CD4-positive, alpha-beta memory T cell (primary cell): ENCODE results near the gene SH3BP5L. TPM values are rescaled to one million over a fixed set of nuclear protein-coding genes. Genes with fewer than 3 reads are reported as not detected.
"Not testable (repeated sequence)": the region's sequence is repeated elsewhere in the genome, so short reads cannot be mapped to it uniquely, and the experiment has no call there.

ENCODE experiments used
- CTCF ChIA-PET: fragments of 350-600 bp; sonication (Branson Sonifier 250); formaldehyde crosslinking; loops from one replicate; lab custom pipeline; 2021; ENCODE audit warnings: inconsistent platforms; ENCODE audit not compliant: partially characterized antibody; lab: Charles Lee
- POLR2A ChIA-PET: fragments of 350-600 bp; sonication (Branson Sonifier 250); formaldehyde crosslinking; loops from one replicate; lab custom pipeline; 2021; ENCODE audit not compliant: partially characterized antibody; lab: Charles Lee
- DNase-seq, 5 donors: peaks; one replicate each; pipeline versions ENCODE4 v3.0.0 to v3.0.0-alpha.2; 2020 to 2022; ENCODE audit warnings: mixed read lengths in 1 of 5
- H3K27ac ChIP-seq: one replicate; pipeline ENCODE4 v1.7.0; 2013; ENCODE audit warnings: low read depth, low read length
- H3K27me3 ChIP-seq: 2 replicates; pipeline ENCODE4 v1.7.0; 2013; ENCODE audit warnings: mild to moderate bottlenecking, low read length, moderate library complexity; ENCODE audit not compliant: insufficient read depth
- H3K36me3 ChIP-seq: 2 replicates; pipeline ENCODE4 v1.7.0; 2013; ENCODE audit warnings: mild to moderate bottlenecking, low read length, moderate library complexity; ENCODE audit not compliant: insufficient read depth
- H3K4me1 ChIP-seq: 2 replicates; pipeline ENCODE4 v1.7.0; 2013; ENCODE audit warnings: mild to moderate bottlenecking, low read length, moderate library complexity; ENCODE audit not compliant: insufficient read depth
- H3K4me3 ChIP-seq, 2 donors: one replicate each; pipeline ENCODE4 v1.7.0; 2013; ENCODE audit warnings: low read length in 2 of 2, mild to moderate bottlenecking in 1 of 2
- H3K9me3 ChIP-seq, 2 donors: one replicate each; pipeline ENCODE4 v1.7.0; 2013; ENCODE audit warnings: low read length in 2 of 2, control low read depth in 1 of 2; ENCODE audit not compliant: control insufficient read depth in 1 of 2
- H3K27ac Mint-ChIP-seq, 7 donors: one replicate each; pipeline ENCODE4 v1.8.0; 2020 to 2021; ENCODE audit warnings: mixed read lengths in 7 of 7, mild to moderate bottlenecking in 6 of 7, inconsistent platforms in 3 of 7, moderate library complexity in 3 of 7
- H3K27me3 Mint-ChIP-seq, 2 donors: one replicate each; pipeline ENCODE4 v1.8.0; 2020 to 2021; ENCODE audit warnings: mixed read lengths in 2 of 2
- H3K36me3 Mint-ChIP-seq, 2 donors: one replicate each; pipeline ENCODE4 v1.8.0; 2020 to 2021; ENCODE audit warnings: mixed read lengths in 2 of 2, inconsistent platforms in 1 of 2, mild to moderate bottlenecking in 1 of 2
- H3K4me1 Mint-ChIP-seq, 4 donors: one replicate each; pipeline ENCODE4 v1.8.0; 2020 to 2021; ENCODE audit warnings: mixed read lengths in 4 of 4, mild to moderate bottlenecking in 1 of 4
- H3K4me3 Mint-ChIP-seq, 8 donors: one replicate each; pipeline ENCODE4 v1.8.0; 2020 to 2021; ENCODE audit warnings: mixed read lengths in 8 of 8, mild to moderate bottlenecking in 7 of 8, moderate library complexity in 6 of 8, inconsistent platforms in 3 of 8
- H3K9me3 Mint-ChIP-seq, 8 donors: one replicate each; pipeline ENCODE4 v1.8.0; 2020 to 2021; ENCODE audit warnings: mixed read lengths in 8 of 8, mild to moderate bottlenecking in 5 of 8, inconsistent platforms in 3 of 8, moderate library complexity in 1 of 8
- intact Hi-C: fragments of 100-400 bp; cut with micrococcal nuclease; formaldehyde crosslinking; loops from one replicate; pipeline ENCODE4 v1.15.1; 2023
- polyA plus RNA-seq, 2 donors: library from polyadenylated mRNA; unstranded; fragments of 300-500 nt; fragmentation: Illumina TruSeq; gene quantifications; one replicate each; pipeline ENCODE4 v1.2.3, GENCODE V29; 2021
- total RNA-seq, 2 experiments: library from RNA; stranded (reverse); gene quantifications; one replicate each; pipeline ENCODE4 v1.2.3, GENCODE V29; 2021

SH3BP5L gene
- total and polyA plus RNA-seq, 4 experiments from 2014 or later: 0.77 to 43.4 (median 22.7) TPM

GRCh38 chr1:248789337-248789736 is 36.4 kb downstream of the SH3BP5L start:
- Mint-ChIP-seq H3K27me3 (peaks cover 5 to 10% of the 10 kb centered on the region in 2 donors), H3K9me3 (peaks cover 0 to 11% (median 8%) of the 10 kb centered on the region in 8 donors)
- H3K4me1 ChIP-seq, H3K27ac ChIP-seq, H3K27me3 ChIP-seq, H3K4me1 Mint-ChIP-seq, H3K9me3 ChIP-seq, DNase-seq, intact Hi-C loops, H3K36me3 Mint-ChIP-seq, H3K27ac Mint-ChIP-seq, H3K36me3 ChIP-seq, H3K4me3 ChIP-seq, CTCF ChIA-PET, H3K4me3 Mint-ChIP-seq, POLR2A ChIA-PET: not testable (repeated sequence)

GRCh38 chr1:248788327-248788726 is 37.4 kb downstream of the SH3BP5L start:
- no peaks in the 10 kb centered on the region for H3K9me3 ChIP-seq
- no peak overlapping the region for H3K27ac ChIP-seq
- H3K4me3 Mint-ChIP-seq: no peak overlapping the region
- no peaks in the 10 kb centered on the region for H3K36me3 ChIP-seq
- POLR2A ChIA-PET: no interaction called here
- peaks cover 0 to 6% (median 0%) of the 10 kb centered on the region in 8 donors for H3K9me3 Mint-ChIP-seq
- H3K4me1 ChIP-seq: no peaks in the 10 kb centered on the region
- no peaks in the 10 kb centered on the region for H3K4me1 Mint-ChIP-seq
- CTCF ChIA-PET: no interaction called here
- intact Hi-C loops: no loop called here
- DNase-seq: no peak
- H3K27me3 Mint-ChIP-seq: peaks cover 5 to 8% of the 10 kb centered on the region in 2 donors
- no peaks in the 10 kb centered on the region for H3K36me3 Mint-ChIP-seq
- H3K4me3 ChIP-seq: no peak overlapping the region
- H3K27ac Mint-ChIP-seq: no peak overlapping the region
- no peaks in the 10 kb centered on the region for H3K27me3 ChIP-seq

DNA sequence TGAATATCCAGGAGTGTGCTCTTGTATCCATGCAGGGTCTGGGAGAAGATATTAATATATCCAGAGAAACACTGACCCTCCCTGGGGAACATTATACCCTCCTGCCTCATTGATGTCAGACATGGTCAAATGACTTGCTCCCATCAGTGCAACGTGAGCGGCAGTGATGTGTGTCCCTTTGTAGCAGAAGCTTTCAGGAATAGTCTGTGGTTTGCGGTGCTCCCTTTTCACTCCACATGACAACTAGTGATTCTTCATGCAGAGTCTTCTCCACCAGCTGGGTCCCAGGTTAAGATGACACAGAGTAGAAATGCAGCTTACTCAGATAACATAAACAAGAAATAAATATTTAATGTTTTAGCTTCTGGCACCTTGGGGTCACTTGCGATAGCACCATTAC is 38.3 kb downstream of the SH3BP5L start:
- Mint-ChIP-seq H3K4me1 (no peaks in the 10 kb centered on the region), H3K36me3 (no peaks in the 10 kb centered on the region), H3K27ac (no peak overlapping the region), H3K27me3 (peaks cover 5 to 8% of the 10 kb centered on the region in 2 donors), H3K4me3 (no peak overlapping the region), H3K9me3 (peaks cover 0 to 3% (median 0%) of the 10 kb centered on the region in 8 donors)
- Histone ChIP-seq H3K9me3 (no peaks in the 10 kb centered on the region), H3K27ac (no peak overlapping the region), H3K36me3 (no peaks in the 10 kb centered on the region), H3K4me3 (no peak overlapping the region), H3K4me1 (no peaks in the 10 kb centered on the region), H3K27me3 (no peaks in the 10 kb centered on the region)
- CTCF ChIA-PET: no interaction called here
- no peak for DNase-seq
- intact Hi-C loops: no loop called here
- POLR2A ChIA-PET: no interaction called here

DNA sequence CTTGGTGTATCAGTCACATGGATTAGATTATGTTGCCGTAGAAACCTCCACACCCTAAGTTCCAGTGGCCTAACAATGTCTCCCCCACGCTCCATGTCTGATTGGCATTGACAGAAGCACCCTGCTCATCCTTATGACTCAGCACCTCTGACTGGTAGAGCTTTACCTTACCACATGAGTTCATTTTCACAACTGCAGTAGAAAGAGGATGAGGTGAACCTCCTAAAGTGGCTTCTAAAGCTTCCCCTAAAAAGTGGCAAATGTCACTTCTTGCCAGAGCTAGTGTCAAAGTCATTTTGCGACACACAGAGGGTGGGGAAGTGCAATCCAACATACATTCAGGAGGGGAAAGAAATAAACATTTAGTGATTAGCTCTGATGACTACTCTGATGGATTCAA is 39.6 kb downstream of the SH3BP5L start:
- ChIA-PET POLR2A (no interaction called here), CTCF (no interaction called here)
- no peaks in the 10 kb centered on the region for H3K4me1 ChIP-seq
- no peak for DNase-seq
- Mint-ChIP-seq H3K27me3 (peaks cover 6 to 7% of the 10 kb centered on the region in 2 donors), H3K27ac (no peak overlapping the region), H3K9me3 (peaks cover 0 to 7% (median 6%) of the 10 kb centered on the region in 8 donors), H3K4me3 (no peak overlapping the region), H3K36me3 (no peaks in the 10 kb centered on the region), H3K4me1 (no peaks in the 10 kb centered on the region)
- H3K9me3 ChIP-seq: no peaks in the 10 kb centered on the region
- H3K36me3 ChIP-seq: no peaks in the 10 kb centered on the region
- no peaks in the 10 kb centered on the region for H3K27me3 ChIP-seq
- intact Hi-C loops: no loop called here
- H3K27ac ChIP-seq: no peak overlapping the region
- no peak overlapping the region for H3K4me3 ChIP-seq

GRCh38 chr1:248783367-248783766 is 42.3 kb downstream of the SH3BP5L start:
- Mint-ChIP-seq H3K9me3 (peaks cover 3 to 33% (median 14%) of the 10 kb centered on the region in 8 donors), H3K27ac (no peak overlapping the region), H3K36me3 (no peaks in the 10 kb centered on the region), H3K27me3 (peaks cover 4 to 15% of the 10 kb centered on the region in 2 donors), H3K4me1 (no peaks in the 10 kb centered on the region), H3K4me3 (no peak overlapping the region)
- ChIA-PET POLR2A (no interaction called here), CTCF (no interaction called here)
- Histone ChIP-seq H3K36me3 (no peaks in the 10 kb centered on the region), H3K27me3 (no peaks in the 10 kb centered on the region), H3K4me1 (no peaks in the 10 kb centered on the region), H3K9me3 (no peaks in the 10 kb centered on the region), H3K4me3 (no peak overlapping the region), H3K27ac (no peak overlapping the region)
- intact Hi-C loops: no loop called here
- no peak for DNase-seq

DNA sequence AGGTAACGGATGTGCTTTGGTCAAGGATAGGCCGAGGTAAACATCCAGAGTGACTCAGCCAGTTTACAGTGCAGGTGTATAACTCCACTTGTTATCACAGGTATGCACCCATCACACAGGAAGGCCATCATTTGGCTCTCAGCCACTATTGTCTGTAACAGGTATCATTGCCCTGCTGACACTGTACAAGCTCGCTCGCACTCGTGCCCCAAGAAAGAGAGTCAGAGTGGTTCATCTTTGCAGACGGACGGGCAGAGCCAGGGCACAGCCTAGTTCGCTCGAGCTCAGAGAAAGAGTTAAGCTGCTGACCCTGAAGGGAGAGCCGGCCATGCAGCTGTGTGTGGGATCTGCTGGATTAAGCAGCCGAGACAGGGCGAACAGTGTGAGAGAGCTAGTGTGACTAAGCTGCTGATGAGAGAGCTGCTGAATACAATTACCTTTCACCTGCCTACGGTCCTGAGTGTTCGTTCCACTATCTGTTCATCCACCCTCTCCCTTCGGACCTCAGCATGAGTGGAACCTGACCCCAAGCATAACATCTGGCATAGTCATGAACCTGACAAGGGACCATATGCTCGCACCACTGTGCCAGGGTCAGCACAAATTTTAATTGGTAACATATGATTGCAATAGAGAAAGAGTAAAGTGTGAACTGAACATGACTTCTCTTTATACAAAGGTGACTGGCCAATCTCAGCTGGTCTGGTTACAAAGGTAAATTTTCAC is 43.1 kb downstream of the SH3BP5L start:
- DNase-seq: no peak
- ChIA-PET POLR2A (no interaction called here), CTCF (no interaction called here)
- peaks cover 3 to 40% (median 15%) of the 10 kb centered on the region in 8 donors for H3K9me3 Mint-ChIP-seq
- H3K4me1 Mint-ChIP-seq: no peaks in the 10 kb centered on the region
- no peaks in the 10 kb centered on the region for H3K36me3 ChIP-seq
- H3K36me3 Mint-ChIP-seq: peaks cover 0 to 3% of the 10 kb centered on the region in 2 donors
- no peaks in the 10 kb centered on the region for H3K9me3 ChIP-seq
- H3K4me3 Mint-ChIP-seq: no peak overlapping the region
- H3K27me3 Mint-ChIP-seq: peaks cover 4 to 15% of the 10 kb centered on the region in 2 donors
- H3K27ac ChIP-seq: no peak overlapping the region
- intact Hi-C loops: no loop called here
- H3K4me3 ChIP-seq: no peak overlapping the region
- no peaks in the 10 kb centered on the region for H3K4me1 ChIP-seq
- no peaks in the 10 kb centered on the region for H3K27me3 ChIP-seq
- no peak overlapping the region for H3K27ac Mint-ChIP-seq

DNA sequence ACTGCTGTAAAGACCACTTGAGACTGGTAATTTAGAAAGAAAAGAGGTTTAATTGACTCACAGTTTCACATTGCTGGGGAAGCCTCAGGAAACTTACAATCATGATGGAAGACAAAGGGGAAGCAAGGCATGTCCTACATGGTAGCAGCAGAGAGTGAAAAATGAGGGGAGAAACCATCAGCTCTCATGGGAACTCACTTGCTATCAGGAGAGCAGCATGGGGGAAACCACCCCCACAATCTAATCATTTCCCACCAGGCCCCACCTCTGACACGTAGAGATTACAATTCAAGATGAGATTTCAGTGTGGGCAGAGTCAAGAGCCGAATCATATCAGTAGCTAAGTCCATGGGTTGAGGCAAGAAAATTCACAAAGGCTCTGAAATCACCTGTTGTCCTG is 46.4 kb downstream of the SH3BP5L start:
- Mint-ChIP-seq H3K4me3 (no peak overlapping the region), H3K27me3 (peaks cover 5 to 18% of the 10 kb centered on the region in 2 donors), H3K9me3 (peaks cover 3 to 52% (median 28%) of the 10 kb centered on the region in 8 donors), H3K27ac (no peak overlapping the region), H3K4me1 (no peaks in the 10 kb centered on the region), H3K36me3 (peaks cover 2 to 10% of the 10 kb centered on the region in 2 donors)
- H3K4me1 ChIP-seq: no peaks in the 10 kb centered on the region
- H3K36me3 ChIP-seq: no peaks in the 10 kb centered on the region
- POLR2A ChIA-PET: no interaction called here
- no peak overlapping the region for H3K4me3 ChIP-seq
- H3K9me3 ChIP-seq: no peaks in the 10 kb centered on the region
- CTCF ChIA-PET: no interaction called here
- H3K27ac ChIP-seq: no peak overlapping the region
- intact Hi-C loops: no loop called here
- no peaks in the 10 kb centered on the region for H3K27me3 ChIP-seq
- no peak for DNase-seq
